ENCODE measurements around the gene GNAI3.

Gene GNAI3

GRCh38 chr1:109548321-109549267 is at the start of gene GNAI3:
Gene GNAI3, plus strand, starts transcription at chr1:109548615. Its CDS starts 106 bp downstream, at chr1:109548721.
- peak; percentile 99 for DNase-seq

- no peak for DNase-seq
These were observed 49.3 kb upstream of the GNAI3 start for GRCh38 chr1:109499081-109499480.

- peak; percentile 83 for DNase-seq
These were observed 48.5 kb upstream of the GNAI3 start for GRCh38 chr1:109499661-109500536.

GRCh38 chr1:109500941-109501381 is 47.5 kb upstream of the GNAI3 start:
- no peak for DNase-seq

GRCh38 chr1:109501644-109502363 is 46.6 kb upstream of the GNAI3 start:
- no peak for DNase-seq

- peak; percentile 80 for DNase-seq
These were observed 46.0 kb upstream of the GNAI3 start for GRCh38 chr1:109502364-109502851.

- DNase-seq, result no peak
These were observed 44.5 kb upstream of the GNAI3 start for GRCh38 chr1:109503935-109504334.

- no peak for DNase-seq
These were observed 43.4 kb upstream of the GNAI3 start for GRCh38 chr1:109504974-109505373.

GRCh38 chr1:109508001-109508872 is 40.2 kb upstream of the GNAI3 start:
- DNase-seq, result peak; percentile 62

GRCh38 chr1:109508873-109509175 is 39.6 kb upstream of the GNAI3 start:
- peak; percentile 54 for DNase-seq

GRCh38 chr1:109509176-109510134 is 39.0 kb upstream of the GNAI3 start, which contains the start of gene AMIGO1:
Gene AMIGO1, minus strand, starts transcription at chr1:109509727. Its CDS starts 815 bp downstream, at chr1:109508912.
- DNase-seq, result peak; percentile 86

- no peak for DNase-seq
These were observed 35.2 kb upstream of the GNAI3 start for GRCh38 chr1:109513110-109513710.

GRCh38 chr1:109514846-109515245 is 33.6 kb upstream of the GNAI3 start:
- no peak for DNase-seq

- no peak for DNase-seq
These were observed 31.5 kb upstream of the GNAI3 start for GRCh38 chr1:109516872-109517271.

GRCh38 chr1:109517337-109517736 is 31.1 kb upstream of the GNAI3 start:
- DNase-seq, result no peak

- DNase-seq, result no peak
These were observed 27.1 kb upstream of the GNAI3 start for GRCh38 chr1:109521002-109521951.

GRCh38 chr1:109522026-109522425 is 26.4 kb upstream of the GNAI3 start:
- DNase-seq, result no peak

GRCh38 chr1:109523706-109524105 is 24.7 kb upstream of the GNAI3 start:
- no peak for DNase-seq

Data from activated effector memory CD4-positive, alpha-beta T cell treated with anti-CD3 and anti-CD28 coated beads, Interleukin-2, amount 50 U/mL, for 16 hours (primary cell).